Keratinocyte (primary cell): Measurements from ENCODE around the gene MAP2K4. TPM values are rescaled to one million over a fixed set of nuclear protein-coding genes. Genes with fewer than 3 reads are reported as not detected.
A peak's percentile ranks its signal among the peaks of the same experiment; 100 is the strongest.

Experiments used
- DNase-seq: peaks from one replicate; pipeline ENCODE4 v3.0.0-alpha.2; 2011; ENCODE audit warnings: low read depth, missing footprints, low spot score
- FAIRE-seq: peaks from 2 replicates; lab custom pipeline; 2011; peaks lifted over from hg19 to GRCh38; lab: Jason Lieb, UNC
- H2AFZ ChIP-seq: 2 replicates; pipeline ENCODE4 v1.6.0; 2012; ENCODE audit warnings: low read length, control low read depth, inconsistent platforms; ENCODE audit not compliant: control insufficient read depth
- H3K27ac ChIP-seq: 2 replicates; pipeline ENCODE4 v1.5.1; 2011; ENCODE audit warnings: low read length; ENCODE audit not compliant: control insufficient read depth, insufficient read depth
- H3K27me3 ChIP-seq: 3 replicates; pipeline ENCODE4 v1.6.0; 2011; ENCODE audit warnings: low read length; ENCODE audit not compliant: control insufficient read depth, insufficient read depth; ENCODE audit errors: extremely low read depth
- H3K36me3 ChIP-seq, 2 experiments: 2 replicates in 1 of 2; 3 replicates in 1 of 2; pipeline ENCODE4 v1.5.1; 2011; ENCODE audit warnings: low read length in 2 of 2, mild to moderate bottlenecking in 1 of 2; ENCODE audit not compliant: control insufficient read depth in 2 of 2, insufficient read depth in 2 of 2; ENCODE audit errors: extremely low read depth in 1 of 2
- H3K4me1 ChIP-seq: 3 replicates; pipeline ENCODE4 v1.5.1; 2011; ENCODE audit warnings: low read length; ENCODE audit not compliant: control insufficient read depth, insufficient read depth; ENCODE audit errors: extremely low read depth
- H3K4me2 ChIP-seq: 3 replicates; pipeline ENCODE4 v1.6.0; 2011; ENCODE audit warnings: low read depth, low read length; ENCODE audit not compliant: control insufficient read depth, insufficient read depth; ENCODE audit errors: extremely low read depth
- H3K4me3 ChIP-seq, 3 experiments: fragments of 200-600 bp in 1 of 3; sonication (generic) in 1 of 3; 2 replicates in 2 of 3; 3 replicates in 1 of 3; pipeline ENCODE4 v1.5.1; 2011 to 2016; ENCODE audit warnings: low read length in 3 of 3, mild to moderate bottlenecking in 3 of 3, control low read depth in 2 of 3, inconsistent platforms in 1 of 3, low read depth in 1 of 3, mixed read lengths in 1 of 3, mixed run types in 1 of 3, moderate library complexity in 1 of 3; ENCODE audit not compliant: control insufficient read depth in 2 of 3, insufficient read depth in 2 of 3; ENCODE audit errors: extremely low read depth in 1 of 3
- H3K79me2 ChIP-seq: 2 replicates; pipeline ENCODE4 v1.6.0; 2012; ENCODE audit warnings: low read length; ENCODE audit not compliant: control insufficient read depth, insufficient read depth
- H3K9ac ChIP-seq: 3 replicates; pipeline ENCODE4 v1.6.0; 2011; ENCODE audit warnings: low read length; ENCODE audit not compliant: control insufficient read depth, insufficient read depth; ENCODE audit errors: extremely low read depth
- H3K9me1 ChIP-seq: 3 replicates; pipeline ENCODE4 v1.6.0; 2011; ENCODE audit warnings: low read length; ENCODE audit not compliant: control insufficient read depth, insufficient read depth; ENCODE audit errors: extremely low read depth
- H3K9me3 ChIP-seq: 2 replicates; pipeline ENCODE4 v1.5.1; 2012; ENCODE audit warnings: low read depth, low read length; ENCODE audit not compliant: control insufficient read depth
- H4K20me1 ChIP-seq: 3 replicates; pipeline ENCODE4 v1.6.0; 2011; ENCODE audit warnings: low read length; ENCODE audit not compliant: control insufficient read depth, insufficient read depth; ENCODE audit errors: extremely low read depth
- EZH2 ChIP-seq: IDR thresholded peaks from one replicate; pipeline ENCODE4 v1.6.1; 2012; ENCODE audit warnings: inconsistent platforms, mild to moderate bottlenecking, low read length, moderate library complexity
- dilution Hi-C: fragments of 300-500 bp; cut with MboI; formaldehyde crosslinking; loops from one replicate; pipeline ENCODE4 v1.7.0; 2020; ENCODE audit warnings: low sequenced_read_pairs; ENCODE audit not compliant: extremely low pct_ligation_motif_present
- polyA plus RNA-seq, 5 experiments: library from polyadenylated mRNA; depleted of rRNA in 3 of 5; stranded (reverse) in 3 of 5; stranded (forward) in 1 of 5; unstranded in 1 of 5; fragments of >200 nt; gene quantifications; 1 replicate in 1 of 5; 2 replicates in 3 of 5; 3 replicates in 1 of 5; pipeline versions ENCODE4 v1.2.1 to v1.2.3, GENCODE V29; 2011 to 2012; ENCODE audit warnings: missing spikeins in 2 of 5, low read depth in 1 of 5, low replicate concordance in 1 of 5
- TF ChIP-seq, protein P1 (sequence below), 3 experiments: IDR thresholded peaks in 1 of 3; conservative IDR thresholded peaks in 1 of 3; optimal IDR thresholded peaks in 1 of 3; 2 replicates in 2 of 3; 3 replicates in 1 of 3; pipeline versions ENCODE3 to v1.5.1; 2011; ENCODE audit warnings: low read length in 3 of 3, mild to moderate bottlenecking in 3 of 3, moderate library complexity in 2 of 3, control low read depth in 1 of 3, inconsistent platforms in 1 of 3; ENCODE audit not compliant: insufficient read depth in 2 of 3; ENCODE audit errors: extremely low read depth in 1 of 3

The MAP2K4 gene
- polyA plus RNA-seq, 1 donor (not counting 4 experiments of a cell fraction or from before 2014, with no cell fraction given): 37.3 TPM

DNA sequence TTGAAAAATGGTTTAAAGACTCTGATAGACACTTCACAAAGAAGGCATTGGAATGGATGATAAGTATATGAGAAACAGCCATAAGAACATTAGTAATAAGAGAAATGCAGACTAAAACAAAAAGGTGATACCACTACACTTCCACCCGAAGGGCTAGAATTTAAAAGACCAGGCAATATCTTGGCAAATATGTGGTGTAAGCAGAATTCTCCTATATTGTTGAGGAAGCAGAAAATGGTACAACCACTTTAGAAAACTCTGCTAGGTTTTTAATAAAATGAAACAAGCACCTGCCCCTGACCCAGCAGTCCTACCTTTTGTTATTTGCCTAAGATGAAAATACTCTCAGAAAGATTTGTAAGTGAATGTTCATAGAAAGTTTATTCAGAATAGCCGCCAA lies 43.7 kb downstream of the MAP2K4 start:
- no peak for TF ChIP-seq EZH2
- TF ChIP-seq, protein P1, sequence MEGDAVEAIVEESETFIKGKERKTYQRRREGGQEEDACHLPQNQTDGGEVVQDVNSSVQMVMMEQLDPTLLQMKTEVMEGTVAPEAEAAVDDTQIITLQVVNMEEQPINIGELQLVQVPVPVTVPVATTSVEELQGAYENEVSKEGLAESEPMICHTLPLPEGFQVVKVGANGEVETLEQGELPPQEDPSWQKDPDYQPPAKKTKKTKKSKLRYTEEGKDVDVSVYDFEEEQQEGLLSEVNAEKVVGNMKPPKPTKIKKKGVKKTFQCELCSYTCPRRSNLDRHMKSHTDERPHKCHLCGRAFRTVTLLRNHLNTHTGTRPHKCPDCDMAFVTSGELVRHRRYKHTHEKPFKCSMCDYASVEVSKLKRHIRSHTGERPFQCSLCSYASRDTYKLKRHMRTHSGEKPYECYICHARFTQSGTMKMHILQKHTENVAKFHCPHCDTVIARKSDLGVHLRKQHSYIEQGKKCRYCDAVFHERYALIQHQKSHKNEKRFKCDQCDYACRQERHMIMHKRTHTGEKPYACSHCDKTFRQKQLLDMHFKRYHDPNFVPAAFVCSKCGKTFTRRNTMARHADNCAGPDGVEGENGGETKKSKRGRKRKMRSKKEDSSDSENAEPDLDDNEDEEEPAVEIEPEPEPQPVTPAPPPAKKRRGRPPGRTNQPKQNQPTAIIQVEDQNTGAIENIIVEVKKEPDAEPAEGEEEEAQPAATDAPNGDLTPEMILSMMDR (optimal IDR thresholded peaks at IDR 0.05 in 1 of 3, IDR thresholded peaks at IDR 0.05 in 1 of 3, conservative IDR thresholded peaks at IDR 0.05 in 1 of 3; ENCODE audit: extremely low read depth in 1 of 3, insufficient read depth in 2 of 3, low read length in 3 of 3): no peak
- Histone ChIP-seq H3K4me3 (no peak overlapping the region), H3K27me3 (no peaks in the 10 kb centered on the region), H3K36me3 (peaks cover 3 to 5% of the 10 kb centered on the region in 2 experiments), H3K9ac (no peak overlapping the region), H3K4me1 (no peaks in the 10 kb centered on the region), H2AFZ (no peak overlapping the region), H3K4me2 (no peak overlapping the region), H3K79me2 (peaks cover 49% of the 10 kb centered on the region), H3K9me1 (no peaks in the 10 kb centered on the region), H3K9me3 (no peaks in the 10 kb centered on the region), H3K27ac (no peak overlapping the region), H4K20me1 (no peaks in the 10 kb centered on the region)
- dilution Hi-C loops: no loop called here
- DNase-seq: no peak
- FAIRE-seq: no peak

DNA sequence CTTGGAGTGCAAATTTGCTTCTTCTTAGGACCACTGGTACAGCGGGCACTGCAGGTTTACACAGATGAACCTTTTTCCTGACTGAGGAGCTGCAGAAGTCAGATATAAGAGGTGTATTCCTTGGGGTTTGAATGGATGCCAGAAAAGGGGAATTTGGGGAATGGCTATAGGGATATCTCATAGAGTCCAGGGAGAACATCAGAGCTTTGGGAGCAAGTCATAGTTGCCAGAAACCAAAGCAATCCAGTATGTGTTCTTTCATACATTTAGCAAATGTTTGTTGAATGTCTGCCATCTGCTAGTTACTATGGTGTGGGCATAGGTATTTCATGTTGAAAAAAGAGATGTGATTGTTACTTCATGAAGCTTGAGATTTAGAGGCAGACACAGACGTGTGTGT lies 46.8 kb downstream of the MAP2K4 start:
- dilution Hi-C loops: no loop called here
- peaks cover 3 to 5% of the 10 kb centered on the region in 2 experiments for H3K36me3 ChIP-seq
- H3K4me2 ChIP-seq: no peak overlapping the region
- H4K20me1 ChIP-seq: no peaks in the 10 kb centered on the region
- peaks cover 40% of the 10 kb centered on the region for H3K79me2 ChIP-seq
- H3K27ac ChIP-seq: no peak overlapping the region
- TF ChIP-seq, protein P1 (optimal IDR thresholded peaks at IDR 0.05 in 1 of 3, IDR thresholded peaks at IDR 0.05 in 1 of 3, conservative IDR thresholded peaks at IDR 0.05 in 1 of 3; ENCODE audit: extremely low read depth in 1 of 3, insufficient read depth in 2 of 3, low read length in 3 of 3): no peak
- TF ChIP-seq EZH2: no peak
- DNase-seq (no peak), FAIRE-seq (peak; percentile 5)
- peaks cover 9% of the 10 kb centered on the region for H3K4me1 ChIP-seq
- no peak overlapping the region for H2AFZ ChIP-seq
- no peak overlapping the region for H3K9ac ChIP-seq
- H3K27me3 ChIP-seq: no peaks in the 10 kb centered on the region
- no peaks in the 10 kb centered on the region for H3K9me3 ChIP-seq
- no peak overlapping the region for H3K4me3 ChIP-seq
- H3K9me1 ChIP-seq: no peaks in the 10 kb centered on the region
